Cardiac muscle cell (in vitro differentiated cells and primary cell): Measurements from ENCODE around the gene TSGA10. TPM values are rescaled to one million over a fixed set of nuclear protein-coding genes. Genes with fewer than 3 reads are reported as not detected.
A peak's percentile ranks its signal among the peaks of the same experiment; 100 is the strongest.

Experiments used
- DNase-seq, 2 donors: peaks; one replicate each; pipeline versions ENCODE4 v3.0.0 to v3.0.0-alpha.2; 2010 to 2017; ENCODE audit warnings: low read depth in 1 of 2, low spot score in 1 of 2
- H3K27ac ChIP-seq: fragments of 200-600 bp; sonication (generic); 2 replicates; pipeline ENCODE4 v1.5.1; 2016
- H3K27me3 ChIP-seq: fragments of 200-600 bp; sonication (generic); 2 replicates; pipeline ENCODE4 v1.6.0; 2016; ENCODE audit warnings: control low read depth
- H3K36me3 ChIP-seq: fragments of 200-600 bp; sonication (generic); 2 replicates; pipeline ENCODE4 v1.5.1; 2016; ENCODE audit warnings: control low read depth
- H3K4me1 ChIP-seq: fragments of 200-600 bp; sonication (generic); 2 replicates; pipeline ENCODE4 v1.8.1; 2017; ENCODE audit warnings: low read depth, mild to moderate bottlenecking, mixed run types
- H3K4me3 ChIP-seq: fragments of 200-600 bp; sonication (generic); 2 replicates; pipeline ENCODE4 v1.5.1; 2016; ENCODE audit warnings: mild to moderate bottlenecking
- H3K9me3 ChIP-seq: fragments of 200-600 bp; sonication (generic); 2 replicates; pipeline ENCODE4 v1.5.1; 2017; ENCODE audit warnings: low read depth, mild to moderate bottlenecking, control low read depth
- polyA plus RNA-seq: library from polyadenylated mRNA; unstranded; fragments of >200 nt; fragmentation: Nextera tagmentation; extraction: Ambion mirVana; gene quantifications from 2 replicates; pipeline ENCODE4 v1.2.1, GENCODE V29; 2016
- total RNA-seq: library from RNA; depleted of rRNA; stranded (reverse); fragments of >200 nt; gene quantifications from 2 replicates; pipeline ENCODE4 v1.2.3, GENCODE V29; 2016
- TF ChIP-seq, protein P1 (sequence below): IDR thresholded peaks from 2 replicates; pipeline ENCODE4 v1.5.1; 2012; ENCODE audit warnings: low read depth, mild to moderate bottlenecking, low read length

Gene TSGA10
- total and polyA plus RNA-seq, 2 experiments from 2014 or later, result 7.3 to 7.8 TPM

DNA sequence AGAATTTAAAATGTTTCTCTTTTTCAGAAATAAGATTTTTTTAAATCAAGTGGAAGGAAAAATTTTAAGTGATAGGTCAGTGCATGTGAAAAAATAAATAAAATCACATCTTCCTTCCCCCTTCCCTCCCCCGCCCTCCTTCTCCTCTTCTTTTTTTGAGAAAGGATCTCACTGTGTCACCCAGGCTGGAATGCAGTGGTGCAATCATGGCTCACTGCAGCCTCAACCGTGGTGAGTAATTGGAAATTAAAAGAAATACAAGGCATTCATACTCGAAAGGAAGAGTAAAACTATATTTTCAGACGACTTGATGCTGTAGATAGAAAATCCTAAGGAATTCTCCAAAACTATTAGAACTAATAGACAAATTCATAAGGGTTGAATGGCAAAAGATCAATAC, 201.8 kb downstream of the TSGA10 start:
- no peaks in the 10 kb centered on the region for H3K4me1 ChIP-seq
- peaks cover 11% of the 10 kb centered on the region for H3K27me3 ChIP-seq
- no peaks in the 10 kb centered on the region for H3K36me3 ChIP-seq
- H3K9me3 ChIP-seq, result no peaks in the 10 kb centered on the region
- H3K27ac ChIP-seq, result no peak overlapping the region
- TF ChIP-seq, protein P1, sequence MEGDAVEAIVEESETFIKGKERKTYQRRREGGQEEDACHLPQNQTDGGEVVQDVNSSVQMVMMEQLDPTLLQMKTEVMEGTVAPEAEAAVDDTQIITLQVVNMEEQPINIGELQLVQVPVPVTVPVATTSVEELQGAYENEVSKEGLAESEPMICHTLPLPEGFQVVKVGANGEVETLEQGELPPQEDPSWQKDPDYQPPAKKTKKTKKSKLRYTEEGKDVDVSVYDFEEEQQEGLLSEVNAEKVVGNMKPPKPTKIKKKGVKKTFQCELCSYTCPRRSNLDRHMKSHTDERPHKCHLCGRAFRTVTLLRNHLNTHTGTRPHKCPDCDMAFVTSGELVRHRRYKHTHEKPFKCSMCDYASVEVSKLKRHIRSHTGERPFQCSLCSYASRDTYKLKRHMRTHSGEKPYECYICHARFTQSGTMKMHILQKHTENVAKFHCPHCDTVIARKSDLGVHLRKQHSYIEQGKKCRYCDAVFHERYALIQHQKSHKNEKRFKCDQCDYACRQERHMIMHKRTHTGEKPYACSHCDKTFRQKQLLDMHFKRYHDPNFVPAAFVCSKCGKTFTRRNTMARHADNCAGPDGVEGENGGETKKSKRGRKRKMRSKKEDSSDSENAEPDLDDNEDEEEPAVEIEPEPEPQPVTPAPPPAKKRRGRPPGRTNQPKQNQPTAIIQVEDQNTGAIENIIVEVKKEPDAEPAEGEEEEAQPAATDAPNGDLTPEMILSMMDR, result no peak
- H3K4me3 ChIP-seq, result no peak overlapping the region
- peak in 1 of 2 donors; percentile 10 for DNase-seq

DNA sequence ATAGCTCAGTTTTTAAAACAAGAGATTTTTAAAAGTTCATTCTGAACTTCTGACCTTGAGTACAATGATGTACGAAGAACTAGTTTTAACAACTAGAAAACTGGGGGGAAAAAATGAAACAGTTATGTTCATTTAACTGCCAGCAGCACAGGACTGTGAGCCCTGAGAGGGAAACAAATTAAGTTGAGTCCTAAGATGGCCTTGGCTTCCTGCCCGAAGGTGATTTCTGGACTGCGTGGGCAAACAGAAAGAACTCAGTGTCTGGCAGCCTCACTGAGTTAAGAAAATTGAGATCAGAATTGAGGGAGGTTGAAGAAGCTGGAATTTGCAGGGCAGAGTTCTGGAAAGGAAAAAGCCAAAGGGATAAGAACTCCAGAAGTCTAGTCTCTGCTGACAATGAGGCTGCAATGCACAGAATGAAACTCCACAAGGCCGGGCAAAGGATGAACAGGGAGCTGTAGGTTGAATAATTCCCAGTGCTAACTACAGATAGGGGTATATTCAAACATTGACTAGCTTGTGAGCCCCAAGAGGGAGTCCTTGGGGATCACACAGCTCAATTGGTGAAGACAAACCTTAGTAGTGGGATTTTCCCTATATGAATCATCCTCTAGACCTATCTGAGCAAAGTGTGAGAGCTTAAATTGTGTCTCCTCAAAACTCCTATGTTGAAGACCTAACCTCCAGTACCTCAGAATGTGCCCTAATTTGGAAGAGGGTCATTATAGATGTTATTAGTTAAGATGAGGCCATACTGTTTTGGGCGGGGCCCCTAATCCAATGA, 205.6 kb downstream of the TSGA10 start:
- TF ChIP-seq, protein P1, result no peak
- Histone ChIP-seq H3K27me3 (peaks cover 5% of the 10 kb centered on the region), H3K9me3 (no peaks in the 10 kb centered on the region), H3K4me1 (no peaks in the 10 kb centered on the region), H3K4me3 (no peak overlapping the region), H3K27ac (no peak overlapping the region), H3K36me3 (no peaks in the 10 kb centered on the region)
- no peak for DNase-seq

DNA sequence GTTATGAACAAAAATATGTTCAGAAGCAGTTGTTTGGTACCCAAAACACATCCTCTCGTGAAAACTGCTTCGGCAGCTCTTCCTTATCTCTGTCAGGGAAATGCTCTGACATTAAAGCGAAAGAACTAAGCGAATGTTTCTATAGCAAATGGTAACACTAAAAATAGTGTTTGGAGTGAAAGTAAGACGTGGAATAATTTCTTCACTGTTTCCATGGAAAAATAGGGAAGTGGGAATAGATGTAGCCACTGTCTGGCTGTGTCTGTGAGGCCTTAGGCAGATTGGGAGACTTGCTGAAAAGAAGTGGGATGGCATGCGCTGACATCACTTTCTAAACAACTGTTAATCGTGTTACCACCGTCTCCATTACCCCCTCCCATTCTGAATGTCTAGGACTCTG, 207.2 kb downstream of the TSGA10 start:
- H3K27ac ChIP-seq, result no peak overlapping the region
- H3K4me1 ChIP-seq, result no peaks in the 10 kb centered on the region
- peaks cover 5% of the 10 kb centered on the region for H3K27me3 ChIP-seq
- no peak for DNase-seq
- TF ChIP-seq, protein P1, result no peak
- H3K36me3 ChIP-seq, result no peaks in the 10 kb centered on the region
- H3K9me3 ChIP-seq, result no peaks in the 10 kb centered on the region
- no peak overlapping the region for H3K4me3 ChIP-seq

Other genes starting within 250 kb of the TSGA10 start
- 0.04 and 0.06 TPM in 2 replicates for gene CRACDL, start 218.7 kb downstream of the TSGA10 start, total RNA-seq
- gene CRACDL, start 218.7 kb downstream of the TSGA10 start, polyA plus RNA-seq, result 0.32 TPM in 1 of 2 replicates, not detected in the other
- 2.3 and 2.4 TPM in 2 replicates for gene C2orf15, start 13.2 kb downstream of the TSGA10 start, total RNA-seq
- 2.3 and 5.9 TPM in 2 replicates for gene C2orf15, start 13.2 kb downstream of the TSGA10 start, polyA plus RNA-seq
- gene LIPT1, start within 50 bp of the TSGA10 start, total RNA-seq, result 2.4 and 6.6 TPM in 2 replicates
- 4.7 and 10.9 TPM in 2 replicates for gene LIPT1, start within 50 bp of the TSGA10 start, polyA plus RNA-seq
- gene MITD1, start 26.1 kb upstream of the TSGA10 start, total RNA-seq, result 14.4 and 25.1 TPM in 2 replicates
- gene MITD1, start 26.1 kb upstream of the TSGA10 start, polyA plus RNA-seq, result 31.1 and 42.5 TPM in 2 replicates
- gene MRPL30, start 26.2 kb upstream of the TSGA10 start, total RNA-seq, result 37.3 and 38.3 TPM in 2 replicates
- gene MRPL30, start 26.2 kb upstream of the TSGA10 start, polyA plus RNA-seq, result 33.7 and 37.3 TPM in 2 replicates
- not detected in 2 replicates for gene LYG2, start 100.7 kb upstream of the TSGA10 start, total RNA-seq
- gene LYG2, start 100.7 kb upstream of the TSGA10 start, polyA plus RNA-seq, result not detected in 2 replicates
- gene LYG1, start 146.3 kb upstream of the TSGA10 start, total RNA-seq, result 1.6 TPM in 2 replicates
- gene LYG1, start 146.3 kb upstream of the TSGA10 start, polyA plus RNA-seq, result 1.7 and 1.8 TPM in 2 replicates
- 24.2 and 27.5 TPM in 2 replicates for gene TXNDC9, start 181.4 kb upstream of the TSGA10 start, total RNA-seq
- gene TXNDC9, start 181.4 kb upstream of the TSGA10 start, polyA plus RNA-seq, result 29.9 and 40.0 TPM in 2 replicates
- gene EIF5B, start 182.4 kb upstream of the TSGA10 start, total RNA-seq, result 13.4 and 14.5 TPM in 2 replicates
- gene EIF5B, start 182.4 kb upstream of the TSGA10 start, polyA plus RNA-seq, result 23.0 and 25.2 TPM in 2 replicates